Kidney (tissue), 14 donors: ENCODE data around the gene HOXA2. TPM values are rescaled to one million over a fixed set of nuclear protein-coding genes. Genes with fewer than 3 reads are reported as not detected.

Experiments
- DNase-seq, 5 donors: peaks; one replicate each; pipeline ENCODE4 v3.0.0-alpha.2; 2013 to 2020
- FAIRE-seq: peaks from 2 replicates; lab custom pipeline; 2012; peaks lifted over from hg19 to GRCh38; lab: Jason Lieb, UNC
- H3K27ac ChIP-seq, 2 donors: one replicate each; pipeline ENCODE4 v1.7.0; 2013; ENCODE audit warnings: low read depth in 2 of 2, low read length in 2 of 2, inconsistent platforms in 1 of 2
- H3K27me3 ChIP-seq: one replicate; pipeline ENCODE4 v1.7.1; 2013; ENCODE audit warnings: low read length, inconsistent platforms; ENCODE audit not compliant: control insufficient read depth, insufficient read depth
- H3K36me3 ChIP-seq, 3 donors: one replicate each; pipeline versions ENCODE4 v1.7.0 to v1.7.1; 2013; ENCODE audit warnings: low read length in 3 of 3, control low read depth in 1 of 3, inconsistent platforms in 1 of 3; ENCODE audit not compliant: insufficient read depth in 3 of 3, control insufficient read depth in 2 of 3
- H3K4me1 ChIP-seq, 3 donors: one replicate each; pipeline versions ENCODE4 v1.7.0 to v1.7.1; 2013; ENCODE audit warnings: low read length in 3 of 3, inconsistent platforms in 1 of 3, low read depth in 1 of 3; ENCODE audit not compliant: control insufficient read depth in 2 of 3, insufficient read depth in 2 of 3
- H3K4me3 ChIP-seq, 3 donors: one replicate each; pipeline versions ENCODE4 v1.7.0 to v1.8.1; 2013; ENCODE audit warnings: low read length in 3 of 3, control low read depth in 1 of 3, inconsistent platforms in 1 of 3
- H3K9ac ChIP-seq, 3 donors: one replicate each; pipeline versions ENCODE4 v1.7.0 to v1.7.1; 2013; ENCODE audit warnings: low read length in 3 of 3, control low read depth in 1 of 3, inconsistent platforms in 1 of 3
- H3K9me3 ChIP-seq, 3 donors: one replicate each; pipeline versions ENCODE4 v1.7.0 to v1.7.1; 2013; ENCODE audit warnings: low read length in 3 of 3, control low read depth in 1 of 3, inconsistent platforms in 1 of 3; ENCODE audit not compliant: control insufficient read depth in 2 of 3, insufficient read depth in 1 of 3
- CTCF ChIP-seq: IDR thresholded peaks from 3 replicates; pipeline ENCODE4 v1.5.1; 2012; ENCODE audit warnings: mild to moderate bottlenecking, moderate library complexity, borderline replicate concordance; ENCODE audit not compliant: insufficient read depth; ENCODE audit errors: extremely low read depth
- intact Hi-C: fragments of 100-400 bp; cut with DNase I; formaldehyde crosslinking; loops from one replicate; pipeline ENCODE4 v1.11.1; 2022
- polyA plus RNA-seq: library from polyadenylated mRNA; stranded (reverse); fragments of 350-450 nt; fragmentation: Illumina TruSeq; extraction: RNeasy Lipid Tissue Mini Kit (QIAGEN cat#74804); gene quantifications from one replicate; pipeline ENCODE4 v1.2.3, GENCODE V29; 2014; ENCODE audit warnings: low read depth, low replicate concordance; ENCODE audit not compliant: insufficient read depth
- total RNA-seq: library from RNA; stranded (reverse); fragmentation: NEBNext Ultra II Directional; extraction: Animal tissue kit (Norgen Biotek cat#: 25700); gene quantifications from one replicate; pipeline ENCODE4 v1.2.1, GENCODE V29; 2021
- donor health status: control.
- donor health status: control.
- donor health status: control.
- donor health status: control.
- donor health status: control.
- donor health status: DM: yes; HTN: yes; CAD: no.
- donor health status: Normal renal cell carcinoma (clear cell type).

HOXA2 gene
- total and polyA plus RNA-seq, 2 donors from 2014 or later, result 1.3 to 2.9 TPM

DNA sequence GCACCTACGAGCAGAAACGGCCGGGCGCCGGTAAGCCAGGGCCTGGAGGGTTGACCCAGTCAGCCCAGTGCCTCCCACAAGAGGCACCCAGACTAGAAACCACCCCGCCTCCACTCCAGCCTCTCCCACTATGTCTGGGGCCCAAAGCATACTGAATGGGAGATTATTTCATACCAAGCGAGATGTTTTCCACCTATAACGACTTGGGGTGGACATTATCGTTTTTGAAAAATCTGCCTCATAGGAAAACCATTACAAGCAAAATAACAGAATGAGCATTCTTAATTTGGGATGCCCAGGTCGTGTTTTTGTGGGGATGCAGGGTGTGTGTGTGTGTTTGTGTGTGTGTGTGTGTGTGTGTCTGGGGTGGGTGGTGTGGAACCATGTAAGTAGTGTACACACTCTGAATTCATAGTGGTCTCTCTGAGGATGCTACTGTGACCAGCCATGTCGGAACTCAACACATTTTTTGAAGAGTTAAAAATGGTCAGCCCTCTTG lies 43.5 kb upstream of the HOXA2 start:
- no peak for TF ChIP-seq CTCF
- peak overlapping the region in 1 of 3 donors; percentile 83 for H3K4me3 ChIP-seq
- peak overlapping the region in 2 of 3 donors; percentile 51 to 73 for H3K9ac ChIP-seq
- no peaks in the 10 kb centered on the region for H3K9me3 ChIP-seq
- peaks cover 0 to 17% (median 10%) of the 10 kb centered on the region in 3 donors for H3K4me1 ChIP-seq
- H3K27me3 ChIP-seq, result no peaks in the 10 kb centered on the region
- FAIRE-seq (no peak), DNase-seq (no peak)
- H3K36me3 ChIP-seq, result peaks cover 2 to 9% (median 7%) of the 10 kb centered on the region in 3 donors
- H3K27ac ChIP-seq, result peak overlapping the region; percentile 97 to 98
- intact Hi-C loops, result no loop called here

DNA sequence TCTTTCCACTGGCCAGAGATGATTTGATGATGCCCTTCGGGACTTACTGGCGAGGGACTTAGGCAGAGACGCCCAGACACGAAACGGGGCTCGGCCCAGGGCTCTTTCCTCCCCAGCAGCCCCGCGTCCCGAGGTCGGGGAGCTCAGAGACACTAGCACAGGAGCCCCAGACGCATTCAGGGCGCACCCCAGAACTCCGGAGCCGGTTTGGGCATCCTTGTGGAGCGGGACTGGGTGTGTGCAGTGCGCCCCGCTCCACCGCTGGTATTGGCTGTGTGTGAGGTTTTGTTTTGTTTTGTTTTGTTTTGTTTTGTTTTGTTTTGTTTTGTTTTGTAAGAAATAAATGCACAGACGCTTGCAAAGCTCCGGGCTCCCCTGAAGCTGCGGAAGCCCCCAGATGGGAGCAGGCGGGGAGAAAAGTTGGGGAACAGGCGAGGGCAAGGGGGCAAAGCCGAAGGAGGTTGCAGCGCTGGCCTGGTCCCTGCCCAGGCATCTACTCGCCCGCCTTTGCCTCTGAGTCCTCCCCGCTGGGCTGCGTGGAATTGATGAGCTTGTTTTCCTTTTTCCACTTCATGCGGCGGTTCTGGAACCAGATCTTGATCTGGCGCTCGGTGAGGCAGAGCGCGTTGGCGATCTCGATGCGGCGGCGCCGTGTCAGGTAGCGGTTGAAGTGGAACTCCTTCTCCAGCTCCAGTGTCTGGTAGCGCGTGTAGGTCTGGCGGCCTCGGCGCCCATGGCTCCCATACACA lies 42.9 kb upstream of the HOXA2 start:
- H3K4me1 ChIP-seq, result peaks cover 0 to 14% (median 10%) of the 10 kb centered on the region in 3 donors

DNA sequence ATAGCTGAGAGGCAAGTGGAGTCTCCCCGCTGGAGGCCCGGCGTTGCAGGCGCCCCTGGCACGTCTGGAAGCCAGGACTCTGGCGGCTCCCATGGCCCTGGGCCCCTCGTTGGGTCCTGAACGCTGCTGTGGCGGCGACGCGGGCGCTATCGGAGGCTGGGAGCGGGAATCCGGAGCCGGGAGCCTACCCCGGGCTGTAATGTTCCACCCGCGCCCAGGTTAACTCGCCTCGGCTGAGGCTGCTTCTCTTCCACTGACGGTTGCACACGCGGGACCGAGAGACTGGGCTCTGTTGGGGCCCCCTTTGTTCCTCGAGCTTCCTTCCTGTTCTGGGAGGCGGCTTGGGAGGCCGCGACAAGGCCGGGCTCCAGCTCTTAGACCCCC lies 42.3 kb upstream of the HOXA2 start:
- intact Hi-C loops, result no loop called here
- Histone ChIP-seq H3K4me3 (peak overlapping the region in 1 of 3 donors; percentile 83), H3K9ac (peak overlapping the region in 2 of 3 donors; percentile 48 to 97), H3K36me3 (peaks cover 2 to 12% (median 7%) of the 10 kb centered on the region in 3 donors), H3K9me3 (no peaks in the 10 kb centered on the region), H3K27me3 (no peaks in the 10 kb centered on the region), H3K4me1 (peaks cover 0 to 14% (median 10%) of the 10 kb centered on the region in 3 donors), H3K27ac (peak overlapping the region; percentile 97)
- DNase-seq (peak in 3 of 5 donors; percentile 26 to 73 (median 64)), FAIRE-seq (no peak)
- no peak for TF ChIP-seq CTCF

More for the DNA sequence above, 42.9 kb upstream of the HOXA2 start:
- H3K9me3 ChIP-seq, result no peaks in the 10 kb centered on the region
- DNase-seq, result peak in 3 of 5 donors; percentile 48 to 76 (median 64)
- H3K27ac ChIP-seq, result peak overlapping the region; percentile 97 to 98
- intact Hi-C loops, result no loop called here
- H3K27me3 ChIP-seq, result no peaks in the 10 kb centered on the region
- peaks cover 2 to 12% (median 7%) of the 10 kb centered on the region in 3 donors for H3K36me3 ChIP-seq
- TF ChIP-seq CTCF, result no peak
- FAIRE-seq, result no peak
- peak overlapping the region; percentile 5 to 73 (median 48) for H3K9ac ChIP-seq
- H3K4me3 ChIP-seq, result peak overlapping the region in 1 of 3 donors; percentile 83
